HG02571 (cell line): ENCODE measurements around the gene FBN3.

Experiments
- ATAC-seq: cut with Tn5 transposase; IDR thresholded peaks from one replicate; pipeline ENCODE4 v1.9.1; 2021; ENCODE audit warnings: mild to moderate bottlenecking, moderate library complexity; ENCODE audit not compliant: unreplicated experiment

Gene FBN3

GRCh38 chr19:8094336-8094735 lies 55.1 kb downstream of the FBN3 start:
- no peak for ATAC-seq

GRCh38 chr19:8093740-8094139 lies 55.7 kb downstream of the FBN3 start:
- no peak for ATAC-seq

- no peak for ATAC-seq
Observed at GRCh38 chr19:8090950-8091349, 58.4 kb downstream of the FBN3 start.

- ATAC-seq: no peak
Observed at GRCh38 chr19:8089664-8090601, 59.5 kb downstream of the FBN3 start.

- no peak for ATAC-seq
Observed at GRCh38 chr19:8088752-8089663, 60.4 kb downstream of the FBN3 start.

GRCh38 chr19:8087876-8088275 lies 61.5 kb downstream of the FBN3 start:
- no peak for ATAC-seq

- no peak for ATAC-seq
Observed at GRCh38 chr19:8086849-8087248, 62.5 kb downstream of the FBN3 start.

GRCh38 chr19:8085598-8086408 lies 63.6 kb downstream of the FBN3 start:
- no peak for ATAC-seq

- no peak for ATAC-seq
Observed at GRCh38 chr19:8084152-8084551, 65.2 kb downstream of the FBN3 start.

GRCh38 chr19:8083141-8083540 lies 66.3 kb downstream of the FBN3 start:
- ATAC-seq: no peak

GRCh38 chr19:8081569-8082550 lies 67.5 kb downstream of the FBN3 start:
- no peak for ATAC-seq

- no peak for ATAC-seq
Observed at GRCh38 chr19:8080832-8081231, 68.6 kb downstream of the FBN3 start.

- ATAC-seq: no peak
Observed at GRCh38 chr19:8079988-8080387, 69.4 kb downstream of the FBN3 start.

- ATAC-seq: no peak
Observed at GRCh38 chr19:8075158-8076074, 74.0 kb downstream of the FBN3 start.

GRCh38 chr19:8074501-8074900 lies 74.9 kb downstream of the FBN3 start:
- no peak for ATAC-seq

GRCh38 chr19:8071912-8072311 lies 77.5 kb downstream of the FBN3 start:
- ATAC-seq: no peak

- no peak for ATAC-seq
Observed at GRCh38 chr19:8069096-8069973, 80.1 kb downstream of the FBN3 start.

GRCh38 chr19:8065875-8066261 lies 83.5 kb downstream of the FBN3 start:
- no peak for ATAC-seq
